Pancreas (tissue), 10 donors: Measurements from ENCODE around the gene SLC35G4. TPM values are rescaled to one million over a fixed set of nuclear protein-coding genes. Genes with fewer than 3 reads are reported as not detected.

Experiments used
- ATAC-seq, 4 donors: fragments of 200-7000 bp; cut with Tn5 transposase; one replicate each; pipeline versions ENCODE4 v1.8.0 to v1.9.1; 2020; ENCODE audit warnings: mild to moderate bottlenecking in 4 of 4, moderate library complexity in 4 of 4
- DNase-seq, 6 donors: peaks; one replicate each; pipeline ENCODE4 v3.0.0-alpha.2; 2020
- FAIRE-seq: peaks from 2 replicates; lab custom pipeline; 2012; peaks lifted over from hg19 to GRCh38; lab: Jason Lieb, UNC
- H3K27ac ChIP-seq, 4 donors: fragments of 200-600 bp; sonication (generic); 1 replicate in 3 of 4; 2 replicates in 1 of 4; pipeline versions ENCODE4 v1.5.0 to v1.8.0; 2020
- H3K27me3 ChIP-seq, 4 donors: fragments of 200-600 bp; one replicate each; pipeline ENCODE4 v1.8.0; 2021
- H3K36me3 ChIP-seq, 3 donors: fragments of 200-600 bp; sonication (generic) in 1 of 3; one replicate each; pipeline versions ENCODE4 v1.5.0 to v1.8.0; 2020 to 2021
- H3K4me1 ChIP-seq, 3 donors: fragments of 200-600 bp; one replicate each; pipeline ENCODE4 v1.8.0; 2021
- H3K4me3 ChIP-seq, 4 donors: fragments of 200-600 bp; sonication (generic) in 2 of 4; one replicate each; pipeline versions ENCODE4 v1.5.0 to v1.8.0; 2020 to 2021
- H3K9me3 ChIP-seq, 4 donors: fragments of 200-600 bp; one replicate each; pipeline ENCODE4 v1.8.0; 2021
- CTCF ChIP-seq, 4 donors: fragments of 200-600 bp; sonication (generic) in 3 of 4; IDR thresholded peaks; one replicate each; pipeline versions ENCODE4 v1.5.0 to v1.8.0; 2021; ENCODE audit warnings: antibody characterized with exemption in 4 of 4
- whole genome bisulfite sequencing, 2 donors: extraction: QIAGEN DNeasy Blood & Tissue Kit; methylation state at CpG; one replicate each; pipeline ENCODE4 v1.1.7; 2013; 5-methylcytosine and 5-hydroxymethylcytosine counted together
- intact Hi-C, 3 donors: fragments of 100-400 bp; cut with DNase I; formaldehyde crosslinking; loops; one replicate each; pipeline versions ENCODE4 v1.11.1 to v1.14.2; 2022
- polyA plus RNA-seq, 2 donors: library from polyadenylated mRNA; stranded (reverse); fragments of 200-250 nt; gene quantifications; one replicate each; pipeline ENCODE4 v1.2.3, GENCODE V29; 2013
- total RNA-seq, 6 donors: library from RNA; stranded (reverse); fragmentation: NEBNext Ultra II Directional in 4 of 6; extraction: Animal tissue kit (Norgen Biotek cat#: 25700) in 4 of 6; gene quantifications; one replicate each; pipeline versions ENCODE4 v1.2.1 to v1.2.4, GENCODE V29; 2021 to 2023
- donor health status: healthy with polysubstance abuse.
- donor health status: DM: no; HTN: no; CAD: no; lungs with moderate emphysema.
- donor health status: DM: no; HTN: no; CAD: no.
- donor health status: control.
- donor health status: control.
- donor health status: Bipolar disorder and iron deficiency.
- donor health status: DM: yes; HTN: yes; CAD: no.
- donor health status: DM: no; HTN: no; CAD: no.
- donor health status: DM: no; HTN: no; CAD: no.
- donor health status: DM: yes; HTN: yes; CAD: no.

The SLC35G4 gene
- total and polyA plus RNA-seq, 8 donors = not detected

- intact Hi-C loops = no loop called here
- FAIRE-seq (no peak), DNase-seq (no peak), ATAC-seq (no peak)
- H3K27ac ChIP-seq = no peak overlapping the region
- no peaks in the 10 kb centered on the region for H3K27me3 ChIP-seq
- no peak for TF ChIP-seq CTCF (IDR thresholded peaks at IDR 0.05)
- H3K36me3 ChIP-seq = no peaks in the 10 kb centered on the region
- H3K4me1 ChIP-seq = no peaks in the 10 kb centered on the region
- H3K9me3 ChIP-seq = no peaks in the 10 kb centered on the region
- WGBS, 2 donors = 47 to 55% methylated on average over 7 of the region's 7 CpGs
- H3K4me3 ChIP-seq = no peak overlapping the region
Measured at GRCh38 chr18:11577271-11578112, 31.9 kb upstream of the SLC35G4 start.

DNA sequence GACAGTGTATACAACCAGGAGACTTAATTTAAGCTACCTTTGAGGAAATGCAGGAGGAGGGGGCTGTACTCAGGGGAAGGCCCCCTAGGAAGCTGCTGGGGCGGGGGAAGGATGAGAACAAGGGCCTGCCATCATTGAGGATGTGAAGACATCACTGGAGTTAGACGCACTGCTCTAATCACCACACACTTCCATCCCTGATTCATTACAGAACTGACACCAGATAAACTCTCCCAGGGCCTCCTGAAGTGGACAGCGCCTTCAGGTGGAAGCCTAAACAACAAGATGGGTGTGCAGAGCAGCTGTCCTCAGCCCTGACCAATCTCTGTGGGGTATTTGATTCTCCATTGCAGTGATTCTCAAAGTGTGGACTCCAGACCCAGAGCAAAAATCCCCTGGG, 30.6 kb upstream of the SLC35G4 start:
- WGBS, 2 donors = 69 to 88% methylated on average over 3 of the region's 3 CpGs
- Histone ChIP-seq H3K4me1 (no peaks in the 10 kb centered on the region), H3K9me3 (no peaks in the 10 kb centered on the region), H3K36me3 (no peaks in the 10 kb centered on the region), H3K27ac (no peak overlapping the region), H3K27me3 (no peaks in the 10 kb centered on the region), H3K4me3 (no peak overlapping the region)
- DNase-seq (no peak), FAIRE-seq (no peak), ATAC-seq (no peak)
- TF ChIP-seq CTCF (IDR thresholded peaks at IDR 0.05) = no peak
- intact Hi-C loops = no loop called here

- ATAC-seq (no peak), DNase-seq (no peak), FAIRE-seq (no peak)
- Histone ChIP-seq H3K27me3 (no peaks in the 10 kb centered on the region), H3K36me3 (no peaks in the 10 kb centered on the region), H3K9me3 (no peaks in the 10 kb centered on the region), H3K4me1 (no peaks in the 10 kb centered on the region), H3K27ac (no peak overlapping the region), H3K4me3 (no peak overlapping the region)
- intact Hi-C loops = no loop called here
- 77 to 86% methylated on average over 15 of the region's 15 CpGs for WGBS, 2 donors
- TF ChIP-seq CTCF (IDR thresholded peaks at IDR 0.05) = no peak
Measured at GRCh38 chr18:11579916-11580315, 29.5 kb upstream of the SLC35G4 start.

- no peaks in the 10 kb centered on the region for H3K4me1 ChIP-seq
- no peaks in the 10 kb centered on the region for H3K9me3 ChIP-seq
- no peak overlapping the region for H3K4me3 ChIP-seq
- ATAC-seq = no peak
- intact Hi-C loops = no loop called here
- no peaks in the 10 kb centered on the region for H3K27me3 ChIP-seq
- H3K36me3 ChIP-seq = no peaks in the 10 kb centered on the region
- no peak overlapping the region for H3K27ac ChIP-seq
- DNase-seq = no peak
- TF ChIP-seq CTCF (IDR thresholded peaks at IDR 0.05) = no peak
- no peak for FAIRE-seq
- WGBS, 2 donors = 67 to 86% methylated on average over 2 of the region's 2 CpGs
Measured at GRCh38 chr18:11581286-11581685, 28.1 kb upstream of the SLC35G4 start.

DNA sequence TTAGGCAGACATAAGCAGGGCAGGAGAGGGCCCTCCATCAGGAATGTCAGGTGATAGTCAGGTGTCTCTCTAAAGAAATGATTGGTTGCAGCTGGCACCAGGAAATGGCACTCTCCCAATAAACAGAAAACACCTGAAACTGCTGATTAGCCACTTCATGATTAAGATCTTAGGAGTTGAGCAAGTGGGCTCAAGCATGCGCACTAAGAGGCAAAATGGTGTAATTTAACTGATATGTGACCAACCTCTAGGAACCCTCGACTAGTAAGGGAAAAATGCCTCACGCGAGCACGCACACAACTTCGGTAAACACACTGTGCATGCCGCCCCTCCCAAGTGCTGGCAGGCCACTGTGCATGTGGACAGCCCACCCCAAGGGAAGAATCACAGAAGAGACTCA, 23.8 kb upstream of the SLC35G4 start:
- no peak for ATAC-seq
- no peaks in the 10 kb centered on the region for H3K36me3 ChIP-seq
- FAIRE-seq = no peak
- H3K9me3 ChIP-seq = no peaks in the 10 kb centered on the region
- no peak overlapping the region for H3K27ac ChIP-seq
- no peak overlapping the region for H3K4me3 ChIP-seq
- H3K4me1 ChIP-seq = no peaks in the 10 kb centered on the region
- no peak for TF ChIP-seq CTCF (IDR thresholded peaks at IDR 0.05)
- no peak for DNase-seq
- H3K27me3 ChIP-seq = no peaks in the 10 kb centered on the region
- 59 to 67% methylated on average over 7 of the region's 7 CpGs for WGBS, 2 donors
- intact Hi-C loops = no loop called here
